Adrenal gland (tissue), 5 donors: ENCODE results near the gene HOXD12.

Source experiments
- POLR2A ChIP-seq, 2 donors: fragments of 450-650 bp; IDR thresholded peaks; one replicate each; pipeline ENCODE4 v1.6.1; 2017; ENCODE audit warnings: antibody characterized with exemption in 2 of 2, mild to moderate bottlenecking in 2 of 2, moderate library complexity in 1 of 2
- TF ChIP-seq, protein P1 (sequence below), 6 experiments: fragments of 450-650 bp in 4 of 6; fragments of 200-600 bp in 2 of 6; sonication (generic) in 1 of 6; IDR thresholded peaks; 1 replicate in 5 of 6; 2 replicates in 1 of 6; pipeline versions ENCODE4 v1.5.1 to v1.8.0; 2016 to 2021; ENCODE audit warnings: antibody characterized with exemption in 6 of 6, mild to moderate bottlenecking in 2 of 6, moderate library complexity in 1 of 6
- donor health status: DM: no; HTN: no; CAD: no.

DNA sequence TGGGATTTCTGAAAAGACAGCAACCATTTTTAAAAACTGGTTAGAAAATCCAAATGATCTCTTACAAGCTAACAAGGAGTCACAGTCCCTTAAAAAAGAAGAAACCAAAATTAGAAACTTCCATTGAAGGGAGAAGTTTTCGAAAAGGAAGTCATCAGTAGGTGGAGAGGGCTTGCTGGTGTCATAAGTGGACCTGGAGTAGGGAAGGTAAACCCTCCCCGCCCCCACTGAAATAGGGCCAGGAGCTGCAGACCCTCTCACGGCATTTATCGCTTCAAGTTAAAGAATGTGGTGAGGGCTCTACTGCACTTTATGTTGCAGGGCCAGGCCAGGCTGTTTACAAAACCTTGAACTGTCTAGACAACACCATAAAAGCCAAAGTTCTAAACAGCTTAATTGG lies 10.4 kb downstream of the HOXD12 start:
- TF ChIP-seq, protein P1, sequence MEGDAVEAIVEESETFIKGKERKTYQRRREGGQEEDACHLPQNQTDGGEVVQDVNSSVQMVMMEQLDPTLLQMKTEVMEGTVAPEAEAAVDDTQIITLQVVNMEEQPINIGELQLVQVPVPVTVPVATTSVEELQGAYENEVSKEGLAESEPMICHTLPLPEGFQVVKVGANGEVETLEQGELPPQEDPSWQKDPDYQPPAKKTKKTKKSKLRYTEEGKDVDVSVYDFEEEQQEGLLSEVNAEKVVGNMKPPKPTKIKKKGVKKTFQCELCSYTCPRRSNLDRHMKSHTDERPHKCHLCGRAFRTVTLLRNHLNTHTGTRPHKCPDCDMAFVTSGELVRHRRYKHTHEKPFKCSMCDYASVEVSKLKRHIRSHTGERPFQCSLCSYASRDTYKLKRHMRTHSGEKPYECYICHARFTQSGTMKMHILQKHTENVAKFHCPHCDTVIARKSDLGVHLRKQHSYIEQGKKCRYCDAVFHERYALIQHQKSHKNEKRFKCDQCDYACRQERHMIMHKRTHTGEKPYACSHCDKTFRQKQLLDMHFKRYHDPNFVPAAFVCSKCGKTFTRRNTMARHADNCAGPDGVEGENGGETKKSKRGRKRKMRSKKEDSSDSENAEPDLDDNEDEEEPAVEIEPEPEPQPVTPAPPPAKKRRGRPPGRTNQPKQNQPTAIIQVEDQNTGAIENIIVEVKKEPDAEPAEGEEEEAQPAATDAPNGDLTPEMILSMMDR (IDR thresholded peaks at IDR 0.05): no peak
- no peak for TF ChIP-seq POLR2A (IDR thresholded peaks at IDR 0.05)
